HEK293 (cell line): Measurements from ENCODE around the gene MRTFB.

ENCODE experiments used
- PATZ1 ChIP-seq: fragments of 450-650 bp; formaldehyde crosslinking; IDR thresholded peaks from 2 replicates; pipeline ENCODE4 v1.5.1; 2016; ENCODE audit warnings: missing biosample characterization, missing genetic modification characterization
- ZIC2 ChIP-seq: fragments of 450-650 bp; formaldehyde crosslinking; IDR thresholded peaks from 2 replicates; pipeline ENCODE4 v1.5.1; 2016; ENCODE audit warnings: missing biosample characterization, missing genetic modification characterization
- ZNF23 ChIP-seq: fragments of 450-650 bp; formaldehyde crosslinking; IDR thresholded peaks from 2 replicates; pipeline ENCODE4 v1.5.1; 2016; ENCODE audit warnings: missing biosample characterization, missing genetic modification characterization, borderline replicate concordance
- ZNF274 ChIP-seq, 2 experiments: fragments of 200-500 bp in 1 of 2; fragments of 450-650 bp in 1 of 2; sonication (Bioruptor generic) in 1 of 2; formaldehyde crosslinking in 1 of 2; IDR thresholded peaks; 2 replicates each; pipeline versions ENCODE4 v1.5.1 to v1.6.1; 2014 to 2016; ENCODE audit warnings: borderline replicate concordance in 1 of 2, inconsistent platforms in 1 of 2, low read length in 1 of 2, missing biosample characterization in 1 of 2, missing genetic modification characterization in 1 of 2
- ZNF600 ChIP-seq: fragments of 450-650 bp; formaldehyde crosslinking; IDR thresholded peaks from 2 replicates; pipeline ENCODE4 v1.5.1; 2016; ENCODE audit warnings: missing biosample characterization, missing genetic modification characterization
- ZSCAN30 ChIP-seq: fragments of 450-650 bp; IDR thresholded peaks from 2 replicates; pipeline ENCODE4 v1.5.1; 2018; ENCODE audit warnings: missing biosample characterization, mild to moderate bottlenecking, missing genetic modification characterization, moderate library complexity
- TF ChIP-seq, protein P1 (sequence below): fragments of 450-650 bp; formaldehyde crosslinking; IDR thresholded peaks from 2 replicates; pipeline ENCODE4 v1.5.1; 2016; ENCODE audit warnings: missing biosample characterization, missing genetic modification characterization
- TF ChIP-seq, protein P2 (sequence below): fragments of 450-650 bp; formaldehyde crosslinking; IDR thresholded peaks from 2 replicates; pipeline ENCODE4 v1.5.1; 2016; ENCODE audit warnings: missing biosample characterization, missing genetic modification characterization

DNA sequence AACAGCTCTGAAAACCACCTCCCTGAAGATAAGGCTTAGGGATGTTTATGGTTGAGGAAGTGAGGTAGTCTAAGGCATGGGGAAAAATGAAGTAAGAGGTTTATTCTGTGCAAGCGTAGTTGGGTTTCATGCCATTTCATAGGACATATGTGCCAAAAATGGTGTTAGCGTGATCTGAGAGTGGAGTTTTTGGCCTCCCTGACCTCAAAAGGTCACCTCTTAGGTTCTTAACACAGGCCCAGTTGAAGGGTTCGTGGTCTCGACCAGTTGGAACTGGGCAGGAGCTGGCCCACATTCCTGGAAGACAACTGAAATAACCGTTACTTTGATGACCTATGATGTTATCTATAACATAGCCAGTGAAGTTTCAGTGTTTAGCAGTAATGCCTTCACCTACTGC lies 57.0 kb downstream of the MRTFB start:
- TF ChIP-seq, protein P1, sequence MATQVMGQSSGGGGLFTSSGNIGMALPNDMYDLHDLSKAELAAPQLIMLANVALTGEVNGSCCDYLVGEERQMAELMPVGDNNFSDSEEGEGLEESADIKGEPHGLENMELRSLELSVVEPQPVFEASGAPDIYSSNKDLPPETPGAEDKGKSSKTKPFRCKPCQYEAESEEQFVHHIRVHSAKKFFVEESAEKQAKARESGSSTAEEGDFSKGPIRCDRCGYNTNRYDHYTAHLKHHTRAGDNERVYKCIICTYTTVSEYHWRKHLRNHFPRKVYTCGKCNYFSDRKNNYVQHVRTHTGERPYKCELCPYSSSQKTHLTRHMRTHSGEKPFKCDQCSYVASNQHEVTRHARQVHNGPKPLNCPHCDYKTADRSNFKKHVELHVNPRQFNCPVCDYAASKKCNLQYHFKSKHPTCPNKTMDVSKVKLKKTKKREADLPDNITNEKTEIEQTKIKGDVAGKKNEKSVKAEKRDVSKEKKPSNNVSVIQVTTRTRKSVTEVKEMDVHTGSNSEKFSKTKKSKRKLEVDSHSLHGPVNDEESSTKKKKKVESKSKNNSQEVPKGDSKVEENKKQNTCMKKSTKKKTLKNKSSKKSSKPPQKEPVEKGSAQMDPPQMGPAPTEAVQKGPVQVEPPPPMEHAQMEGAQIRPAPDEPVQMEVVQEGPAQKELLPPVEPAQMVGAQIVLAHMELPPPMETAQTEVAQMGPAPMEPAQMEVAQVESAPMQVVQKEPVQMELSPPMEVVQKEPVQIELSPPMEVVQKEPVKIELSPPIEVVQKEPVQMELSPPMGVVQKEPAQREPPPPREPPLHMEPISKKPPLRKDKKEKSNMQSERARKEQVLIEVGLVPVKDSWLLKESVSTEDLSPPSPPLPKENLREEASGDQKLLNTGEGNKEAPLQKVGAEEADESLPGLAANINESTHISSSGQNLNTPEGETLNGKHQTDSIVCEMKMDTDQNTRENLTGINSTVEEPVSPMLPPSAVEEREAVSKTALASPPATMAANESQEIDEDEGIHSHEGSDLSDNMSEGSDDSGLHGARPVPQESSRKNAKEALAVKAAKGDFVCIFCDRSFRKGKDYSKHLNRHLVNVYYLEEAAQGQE (tag by site-specific recombination) = no peak
- TF ChIP-seq PATZ1 (no peak), ZNF274 (IDR thresholded peaks at IDR 0.05; ENCODE audit: low read length) (no peak), ZNF274 (tag by site-specific recombination; IDR thresholded peaks at IDR 0.05; ENCODE audit: borderline replicate concordance) (no peak), ZNF600 (tag by site-specific recombination) (no peak), ZIC2 (tag by site-specific recombination) (no peak), ZSCAN30 (tag by site-specific recombination) (no peak), ZNF23 (tag by site-specific recombination) (no peak)
- TF ChIP-seq, protein P2, sequence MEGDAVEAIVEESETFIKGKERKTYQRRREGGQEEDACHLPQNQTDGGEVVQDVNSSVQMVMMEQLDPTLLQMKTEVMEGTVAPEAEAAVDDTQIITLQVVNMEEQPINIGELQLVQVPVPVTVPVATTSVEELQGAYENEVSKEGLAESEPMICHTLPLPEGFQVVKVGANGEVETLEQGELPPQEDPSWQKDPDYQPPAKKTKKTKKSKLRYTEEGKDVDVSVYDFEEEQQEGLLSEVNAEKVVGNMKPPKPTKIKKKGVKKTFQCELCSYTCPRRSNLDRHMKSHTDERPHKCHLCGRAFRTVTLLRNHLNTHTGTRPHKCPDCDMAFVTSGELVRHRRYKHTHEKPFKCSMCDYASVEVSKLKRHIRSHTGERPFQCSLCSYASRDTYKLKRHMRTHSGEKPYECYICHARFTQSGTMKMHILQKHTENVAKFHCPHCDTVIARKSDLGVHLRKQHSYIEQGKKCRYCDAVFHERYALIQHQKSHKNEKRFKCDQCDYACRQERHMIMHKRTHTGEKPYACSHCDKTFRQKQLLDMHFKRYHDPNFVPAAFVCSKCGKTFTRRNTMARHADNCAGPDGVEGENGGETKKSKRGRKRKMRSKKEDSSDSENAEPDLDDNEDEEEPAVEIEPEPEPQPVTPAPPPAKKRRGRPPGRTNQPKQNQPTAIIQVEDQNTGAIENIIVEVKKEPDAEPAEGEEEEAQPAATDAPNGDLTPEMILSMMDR = no peak
